Measurements from ENCODE around the gene ZSCAN9. TPM values are rescaled to one million over a fixed set of nuclear protein-coding genes. Genes with fewer than 3 reads are reported as not detected.
A peak's percentile ranks its signal among the peaks of the same experiment; 100 is the strongest.

The ZSCAN9 gene
- total and polyA plus RNA-seq, 2 of the 13 experiments (the other 11 are each of a cell fraction or from before 2014, with no cell fraction given), result 14.6 to 17.8 TPM

- TF ChIP-seq FOXP4 (CRISPR knock-in tag; IDR thresholded peaks at IDR 0.05) (peak; percentile 32), KLF15 (CRISPR knock-in tag; IDR thresholded peaks at IDR 0.05; ENCODE audit: borderline replicate concordance) (no peak; the same call in 1 of the 2 replicates), ZNF557 (CRISPR knock-in tag; IDR thresholded peaks at IDR 0.05) (no peak), TOE1 (CRISPR knock-in tag; IDR thresholded peaks at IDR 0.05) (no peak), ZNF138 (CRISPR knock-in tag; IDR thresholded peaks at IDR 0.05; ENCODE audit: low read depth) (no peak), RFXANK (CRISPR knock-in tag; IDR thresholded peaks at IDR 0.05) (no peak), BORCS8-MEF2B (CRISPR knock-in tag; IDR thresholded peaks at IDR 0.05) (peak; percentile 55; the same call in 1 of the 2 replicates), ZNF772 (CRISPR knock-in tag; IDR thresholded peaks at IDR 0.05) (peak; percentile 86; the same call in 1 of the 2 replicates), CHCHD3 (CRISPR knock-in tag; IDR thresholded peaks at IDR 0.05) (no peak), CCDC6 (CRISPR knock-in tag; IDR thresholded peaks at IDR 0.05) (no peak), JUND (CRISPR knock-in tag; IDR thresholded peaks at IDR 0.05) (no peak), ZNF572 (CRISPR knock-in tag; IDR thresholded peaks at IDR 0.05) (no peak), NFE2L2 (IDR thresholded peaks at IDR 0.05; ENCODE audit: low read length) (no peak), TCF7 (IDR thresholded peaks at IDR 0.05; ENCODE audit: low read depth) (0 out of 2 replicates have a peak, but pooled peaks have one; percentile 15), HIVEP1 (CRISPR knock-in tag; IDR thresholded peaks at IDR 0.05) (peak; percentile 52; the same call in 1 of the 2 replicates), IRX3 (CRISPR knock-in tag; IDR thresholded peaks at IDR 0.05; ENCODE audit: borderline replicate concordance, low read depth) (no peak), PRMT3 (CRISPR knock-in tag; IDR thresholded peaks at IDR 0.05; ENCODE audit: borderline replicate concordance, low read depth) (no peak), ZNF629 (CRISPR knock-in tag; conservative IDR thresholded peaks at IDR 0.05) (no peak), MAFF (IDR thresholded peaks at IDR 0.05; ENCODE audit: low read depth, low read length) (no peak), CREB3 (CRISPR knock-in tag; IDR thresholded peaks at IDR 0.05) (peak; percentile 95), MEF2D (CRISPR knock-in tag; IDR thresholded peaks at IDR 0.05) (peak; percentile 50; the same call in 1 of the 2 replicates), MIER3 (CRISPR knock-in tag; IDR thresholded peaks at IDR 0.05; ENCODE audit: borderline replicate concordance) (no peak), MXD4 (CRISPR knock-in tag; IDR thresholded peaks at IDR 0.05) (no peak; the same call in 1 of the 2 replicates), ZNF570 (CRISPR knock-in tag; IDR thresholded peaks at IDR 0.05; ENCODE audit: borderline replicate concordance) (no peak), GATAD2A (CRISPR knock-in tag; IDR thresholded peaks at IDR 0.05) (peak; percentile 55), ZNF274 (CRISPR knock-in tag; IDR thresholded peaks at IDR 0.05) (peak; percentile 66), ZFP36L2 (CRISPR knock-in tag; IDR thresholded peaks at IDR 0.05) (no peak), NAIF1 (CRISPR knock-in tag; IDR thresholded peaks at IDR 0.05; ENCODE audit: borderline replicate concordance) (no peak), CREBL2 (CRISPR knock-in tag; IDR thresholded peaks at IDR 0.05; ENCODE audit: borderline replicate concordance) (no peak), EHMT2 (IDR thresholded peaks at IDR 0.05; ENCODE audit: borderline replicate concordance, low read depth, low read length) (0 out of 2 replicates have a peak, but pooled peaks have one; percentile 23)
Measured at GRCh38 chr6:28218312-28219248, 6.5 kb upstream of the ZSCAN9 start (continued).
